Esophagus mucosa (tissue), 1 donor: Measurements from ENCODE around the gene ZNF629. TPM values are rescaled to one million over a fixed set of nuclear protein-coding genes. Genes with fewer than 3 reads are reported as not detected.

Experiments used
- ATAC-seq: fragments of 200-7000 bp; cut with Tn5 transposase; one replicate; pipeline ENCODE4 v1.9.1; 2020
- total RNA-seq: library from RNA; stranded (reverse); gene quantifications from one replicate; pipeline ENCODE4 v1.2.4, GENCODE V29; 2023
- donor health status: DM: yes; HTN: yes; CAD: no.

ZNF629 gene
- total RNA-seq, 1 donor from 2014 or later = 4.7 TPM

GRCh38 chr16:30785126-30786106 is 1.6 kb downstream of the ZNF629 start:
- ATAC-seq = no peak

DNA sequence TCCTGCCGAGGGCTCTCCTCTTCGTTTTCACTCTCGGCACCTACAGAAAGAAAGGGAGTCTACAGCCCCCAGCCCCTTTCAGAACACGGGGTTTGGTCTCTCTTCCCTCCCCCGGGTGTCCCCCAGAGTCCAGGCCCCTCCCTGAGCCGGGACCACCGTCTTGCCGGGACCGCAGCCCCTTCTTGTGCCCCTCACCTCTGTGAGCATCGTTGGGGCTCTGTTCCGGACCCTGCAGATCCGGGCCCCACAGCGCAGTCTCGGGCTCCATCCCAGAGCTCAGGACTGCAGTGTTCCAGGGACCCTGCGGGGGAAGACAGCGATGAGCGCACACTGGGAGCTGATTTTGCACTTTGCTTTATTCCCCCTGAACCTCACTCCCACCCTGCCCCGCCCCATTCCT is 2.8 kb downstream of the ZNF629 start:
- no peak for ATAC-seq

DNA sequence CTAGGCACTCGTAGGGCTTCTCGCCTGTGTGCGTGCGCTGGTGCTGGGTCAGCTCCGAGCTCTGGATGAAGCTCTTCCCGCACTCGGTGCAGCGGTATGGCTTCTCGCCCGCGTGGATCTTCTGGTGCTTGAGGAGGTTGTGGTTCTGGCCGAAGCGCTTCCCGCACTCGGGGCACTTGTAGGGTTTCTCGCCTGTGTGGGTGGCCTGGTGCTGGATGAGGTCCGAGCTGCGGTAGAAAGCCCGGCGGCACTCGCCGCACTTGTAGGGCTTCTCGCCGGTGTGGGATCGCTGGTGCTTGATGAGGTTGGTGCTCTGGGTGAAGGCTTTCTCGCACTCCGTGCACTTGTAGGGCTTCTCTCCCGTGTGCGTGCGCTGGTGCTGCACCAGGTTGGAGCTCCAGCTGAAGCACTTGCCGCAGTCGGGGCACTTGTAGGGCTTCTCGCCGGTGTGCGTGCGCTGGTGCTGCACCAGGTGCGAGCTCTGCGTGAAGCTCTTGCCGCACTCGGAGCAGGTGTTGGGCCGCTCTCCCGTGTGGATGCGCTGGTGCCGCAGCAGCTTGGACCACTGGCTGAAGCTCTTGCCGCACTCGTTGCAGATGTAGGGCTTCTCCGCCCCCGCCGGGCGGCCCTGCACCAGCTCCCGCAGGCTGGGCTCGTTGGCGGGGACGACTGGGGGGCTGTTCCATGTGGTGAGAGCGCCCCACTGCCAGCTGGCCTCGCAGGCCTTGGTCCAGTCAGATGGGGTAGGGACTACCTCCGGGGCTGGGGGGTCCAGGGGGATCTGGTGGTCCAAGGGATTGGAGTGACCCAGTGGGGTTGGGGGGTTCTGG is 3.5 kb downstream of the ZNF629 start:
- ATAC-seq = no peak

GRCh38 chr16:30782486-30783279 is 4.3 kb downstream of the ZNF629 start:
- no peak for ATAC-seq

GRCh38 chr16:30780549-30780948 is 6.5 kb downstream of the ZNF629 start:
- ATAC-seq = no peak

DNA sequence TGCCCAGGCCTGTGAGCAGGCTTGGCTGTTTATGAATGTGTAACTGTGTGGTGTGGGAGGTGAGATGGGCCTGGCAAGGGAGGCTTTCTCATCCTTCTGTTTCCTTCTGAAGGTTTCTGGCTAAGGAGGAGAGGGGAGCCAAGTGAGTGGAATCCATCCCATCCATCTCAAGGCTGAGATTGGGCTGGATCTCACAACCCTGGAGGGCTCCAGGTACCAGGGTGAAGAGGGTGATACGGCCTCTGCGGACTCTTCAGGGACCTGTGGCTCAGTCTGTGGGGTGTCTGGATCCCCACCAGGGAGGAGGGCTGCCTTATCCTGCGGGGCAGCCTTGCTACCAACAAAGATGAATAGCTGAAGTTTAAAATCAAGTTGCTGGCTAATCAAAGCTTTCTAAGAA is 7.0 kb downstream of the ZNF629 start:
- no peak for ATAC-seq

DNA sequence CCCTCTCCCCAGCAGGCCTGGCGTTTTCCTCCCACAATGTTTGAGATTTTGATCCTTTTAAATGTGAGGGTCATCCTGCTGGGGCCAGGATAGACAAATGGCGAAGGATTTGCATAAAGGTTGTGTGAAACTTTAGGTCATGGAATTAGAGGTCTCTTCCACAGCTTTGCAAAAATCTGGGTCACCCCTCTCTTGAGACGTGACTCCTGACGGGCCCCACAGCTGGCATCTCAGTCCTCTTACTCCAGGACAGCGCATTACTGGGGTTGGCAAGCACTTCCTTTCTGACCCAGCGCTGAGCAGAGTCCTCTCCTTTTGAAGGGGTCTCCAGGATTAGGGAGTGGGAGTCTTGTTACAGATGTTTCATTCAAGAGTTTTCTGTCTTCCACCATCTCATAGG is 7.4 kb downstream of the ZNF629 start:
- ATAC-seq = no peak

GRCh38 chr16:30778549-30779244 is 8.3 kb downstream of the ZNF629 start:
- no peak for ATAC-seq

GRCh38 chr16:30777591-30778297 is 9.3 kb downstream of the ZNF629 start:
- no peak for ATAC-seq

DNA sequence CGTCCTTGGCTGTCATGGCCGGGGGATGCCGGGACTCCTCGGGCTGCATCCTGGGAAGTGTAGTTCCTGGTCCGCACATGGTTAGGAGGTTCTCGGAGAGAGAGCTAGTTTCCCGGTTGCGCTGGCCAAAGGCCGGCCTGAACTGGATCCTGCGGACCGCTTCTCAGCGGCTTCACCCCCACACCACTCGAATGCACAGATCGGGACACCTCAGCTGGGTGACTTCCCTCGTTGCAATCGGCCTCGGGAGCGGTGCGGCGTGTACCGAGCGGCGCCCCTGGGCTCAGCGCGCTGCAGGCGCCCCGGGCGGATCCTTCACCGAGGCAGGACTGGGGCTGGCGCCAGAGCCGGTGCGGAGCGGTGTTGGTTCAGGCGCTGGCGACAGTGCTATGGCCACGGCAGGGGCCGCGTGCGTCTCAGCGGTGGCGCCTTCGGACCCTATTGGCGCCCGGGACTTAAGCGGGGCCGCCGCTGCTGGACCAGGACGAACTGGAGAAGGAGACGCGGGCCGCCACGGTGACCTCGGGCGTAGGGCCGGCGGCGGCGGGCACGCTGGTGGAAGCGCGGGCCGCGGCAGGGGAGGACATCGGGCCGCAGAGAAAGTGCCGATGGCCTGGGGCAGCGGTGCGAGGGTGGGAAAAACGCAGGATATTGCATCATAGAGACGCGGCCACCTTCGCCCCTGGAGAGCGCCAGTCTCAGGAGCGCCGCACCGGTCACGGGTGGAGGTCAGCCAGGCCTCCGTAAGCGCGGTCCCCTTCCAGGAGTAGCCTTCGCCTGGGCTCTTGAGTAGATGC is 11.4 kb downstream of the ZNF629 start:
- peak; percentile 77 for ATAC-seq

GRCh38 chr16:30775131-30775391 is 11.9 kb downstream of the ZNF629 start:
- ATAC-seq = no peak

GRCh38 chr16:30774367-30775130 is 12.5 kb downstream of the ZNF629 start:
- no peak for ATAC-seq

DNA sequence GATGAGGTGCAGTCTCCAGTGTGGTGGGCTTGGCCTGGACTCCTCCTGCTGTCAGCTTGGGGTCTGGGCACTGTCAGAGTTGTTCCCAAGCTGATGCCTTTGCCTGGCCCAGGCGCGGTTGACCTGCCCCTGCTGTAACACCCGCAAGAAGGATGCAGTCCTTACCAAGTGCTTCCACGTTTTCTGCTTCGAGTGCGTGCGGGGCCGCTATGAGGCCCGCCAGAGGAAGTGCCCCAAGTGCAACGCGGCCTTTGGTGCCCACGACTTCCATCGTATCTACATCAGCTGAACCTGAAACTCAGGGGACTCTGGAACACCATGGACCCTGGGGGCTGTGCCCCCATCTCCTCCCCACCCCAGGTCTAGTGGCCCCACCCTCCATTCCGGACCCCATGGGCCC is 13.2 kb downstream of the ZNF629 start:
- ATAC-seq = no peak

GRCh38 chr16:30771726-30772125 is 15.3 kb downstream of the ZNF629 start:
- ATAC-seq = peak; percentile 61

- ATAC-seq = peak; percentile 8
Measured at GRCh38 chr16:30769379-30770089, 17.5 kb downstream of the ZNF629 start.

DNA sequence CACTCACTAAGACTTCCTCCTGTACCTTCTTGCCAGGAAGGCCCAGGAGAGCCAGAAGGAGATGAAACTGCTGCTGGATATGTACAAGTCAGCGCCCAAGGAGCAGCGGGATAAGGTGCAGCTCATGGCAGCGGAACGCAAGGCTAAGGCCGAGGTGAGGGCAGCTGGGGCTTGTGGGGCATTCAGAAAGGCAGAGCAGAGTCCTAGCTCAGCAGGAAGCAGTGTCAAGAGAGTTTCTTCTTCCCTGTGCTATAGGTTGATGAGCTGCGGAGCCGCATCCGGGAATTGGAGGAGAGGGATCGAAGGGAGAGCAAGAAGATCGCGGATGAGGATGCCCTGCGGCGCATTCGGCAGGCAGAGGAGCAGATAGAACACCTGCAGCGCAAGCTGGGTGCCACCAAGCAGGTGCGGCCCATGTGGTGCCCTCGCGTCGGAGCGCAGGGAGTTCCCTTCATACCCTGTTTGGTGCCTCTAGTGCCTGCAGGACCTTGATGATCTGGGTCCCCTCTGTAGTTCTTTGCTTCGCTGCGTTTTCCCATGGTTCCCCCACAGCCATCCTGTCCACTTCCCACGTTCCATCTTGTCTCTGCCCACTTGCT is 18.3 kb downstream of the ZNF629 start:
- ATAC-seq = no peak

- ATAC-seq = no peak
Measured at GRCh38 chr16:30767767-30768465, 19.1 kb downstream of the ZNF629 start.

DNA sequence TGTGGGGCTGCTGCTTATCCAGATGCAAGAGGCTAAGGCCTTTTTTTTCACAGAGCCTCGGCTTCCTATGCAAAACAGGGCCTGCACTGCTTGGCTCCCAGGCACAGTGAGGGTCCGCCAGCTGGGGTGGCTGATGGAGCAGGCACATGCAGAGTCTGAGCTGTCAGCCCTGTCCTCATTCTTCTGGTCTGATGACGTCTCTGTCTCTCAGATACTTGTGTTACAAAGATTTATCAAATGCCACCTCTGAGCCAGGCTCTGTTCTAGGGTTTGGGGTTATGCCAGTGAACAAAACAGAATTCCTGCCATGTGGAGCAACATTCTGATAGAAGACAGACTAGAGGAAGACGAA is 20.1 kb downstream of the ZNF629 start:
- no peak for ATAC-seq
